Measurements from ENCODE around the gene CATSPERD.

CATSPERD gene

DNA sequence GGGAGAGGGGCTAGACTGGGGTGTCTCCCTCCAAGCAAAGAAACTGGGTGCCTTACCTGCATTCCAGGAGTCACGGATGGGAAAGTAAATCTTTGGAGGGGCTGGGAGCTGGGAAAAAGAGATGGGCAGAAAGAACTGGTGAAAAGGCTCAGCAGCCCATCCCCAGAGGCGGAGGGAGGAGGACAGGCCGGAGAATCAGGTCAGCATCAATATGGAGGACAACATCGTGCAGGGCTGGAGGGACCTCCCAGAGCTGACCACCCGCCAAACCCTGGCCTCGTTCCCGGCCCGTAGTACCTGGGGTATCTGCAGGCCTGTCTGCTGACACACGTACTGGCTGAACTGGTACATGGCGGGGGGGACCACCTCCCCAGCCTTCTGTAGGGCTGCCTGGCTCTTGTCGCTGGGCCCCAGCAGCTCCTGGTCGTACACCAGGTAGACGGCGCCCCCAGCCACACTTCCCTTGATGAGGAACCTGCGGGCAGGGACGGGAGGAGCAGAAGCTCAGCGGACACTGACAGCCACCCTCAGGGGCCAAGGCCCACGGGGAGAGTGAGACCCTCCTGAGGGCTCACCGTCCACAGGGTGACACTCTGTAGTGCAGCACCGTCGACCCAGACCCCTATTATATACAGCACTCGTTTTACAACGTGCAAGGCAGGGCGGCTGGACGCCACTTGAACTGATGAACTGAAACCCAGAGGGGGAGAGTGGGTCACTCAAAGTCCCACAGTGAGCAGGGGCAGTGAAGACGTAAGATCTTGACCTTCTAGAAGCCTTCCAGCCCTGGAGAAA lies 41.0 kb upstream of the CATSPERD start:
- FAIRE-seq (no peak), DNase-seq (ENCODE audit: insufficient read length) (no peak)
- TF ChIP-seq TAF1 (IDR thresholded peaks at IDR 0.05; ENCODE audit: borderline replicate concordance, low read depth, low read length) (no peak), POLR2A (IDR thresholded peaks at IDR 0.05; ENCODE audit: low read depth, low read length) (no peak), POLR2AphosphoS5 (IDR thresholded peaks at IDR 0.05; ENCODE audit: low read depth, low read length) (0 out of 2 replicates have a peak, but pooled peaks have one; percentile 20)

GRCh38 chr19:5680084-5680436 lies 40.4 kb upstream of the CATSPERD start:
- FAIRE-seq (no peak), DNase-seq (ENCODE audit: insufficient read length) (no peak)
- TF ChIP-seq POLR2AphosphoS5 (IDR thresholded peaks at IDR 0.05; ENCODE audit: low read depth, low read length) (no peak; the same call in 1 of the 2 replicates), POLR2A (IDR thresholded peaks at IDR 0.05; ENCODE audit: low read depth, low read length) (no peak), TAF1 (IDR thresholded peaks at IDR 0.05; ENCODE audit: borderline replicate concordance, low read depth, low read length) (no peak)

DNA sequence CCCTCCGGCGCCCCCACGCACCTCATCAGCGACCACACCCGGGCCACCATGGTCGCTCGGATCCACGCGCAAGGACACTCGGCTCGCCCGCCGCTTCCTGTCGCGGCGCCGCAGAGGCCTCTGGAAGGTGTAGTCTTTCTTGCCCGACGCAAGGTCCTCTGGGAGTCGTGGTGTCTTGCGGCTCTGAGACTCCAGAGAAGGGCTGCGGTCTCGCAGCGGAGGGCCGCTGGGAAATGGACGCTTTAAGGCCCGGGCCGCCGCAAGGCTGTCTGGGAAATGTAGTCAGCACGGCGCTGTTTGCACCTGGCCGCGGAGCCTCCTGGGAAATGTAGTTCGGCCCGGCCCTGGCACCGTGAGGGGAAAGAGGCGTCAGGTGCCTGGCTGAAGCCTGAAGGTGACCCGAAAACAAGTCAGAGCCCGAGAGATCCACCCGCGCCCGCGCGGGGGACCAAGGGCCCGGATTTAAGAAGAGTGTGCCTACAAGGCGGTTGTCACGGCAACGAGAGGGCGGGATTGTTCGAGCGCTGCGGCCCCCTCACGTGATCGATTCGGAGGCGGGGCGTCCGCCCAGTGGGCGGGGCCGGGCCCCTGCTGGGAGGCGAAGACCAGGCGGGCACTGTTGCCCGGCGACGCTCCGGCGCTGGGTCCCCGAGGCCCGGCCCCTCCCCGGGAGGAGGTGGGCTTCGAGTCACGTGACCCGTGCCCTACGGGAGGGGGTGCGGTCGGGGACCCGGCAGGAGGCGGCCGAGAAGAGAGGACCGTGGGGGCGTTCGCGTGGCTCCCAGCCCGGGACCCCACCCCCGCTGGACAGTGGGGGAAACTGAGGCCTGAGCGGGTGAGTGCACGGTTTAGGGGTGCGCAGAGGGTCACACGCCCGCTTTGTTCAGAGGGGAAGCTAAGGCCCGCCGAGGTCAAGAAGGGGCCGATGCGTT lies 39.7 kb upstream of the CATSPERD start, which contains the start of the genes HSD11B1L and MICOS13:
TSS of gene HSD11B1L (plus strand) at position 591 of the 932 bp plus-strand sequence. CDS start 3,806 bp downstream, outside the sequence.
TSS of gene MICOS13 (minus strand) at position 80 of the 932 bp plus-strand sequence. CDS start at position 50, 30 bp downstream.
- peak; percentile 99 for FAIRE-seq
- DNase-seq (ENCODE audit: insufficient read length), result peak; percentile 98
- TF ChIP-seq POLR2AphosphoS5 (IDR thresholded peaks at IDR 0.05; ENCODE audit: low read depth, low read length) (peak; percentile 64), POLR2A (IDR thresholded peaks at IDR 0.05; ENCODE audit: low read depth, low read length) (peak; percentile 85), TAF1 (IDR thresholded peaks at IDR 0.05; ENCODE audit: borderline replicate concordance, low read depth, low read length) (0 out of 2 replicates have a peak, but pooled peaks have one; percentile 46)

GRCh38 chr19:5681391-5682106 lies 38.9 kb upstream of the CATSPERD start:
- FAIRE-seq, result peak; percentile 27
- TF ChIP-seq POLR2A (IDR thresholded peaks at IDR 0.05; ENCODE audit: low read depth, low read length) (no peak), POLR2AphosphoS5 (IDR thresholded peaks at IDR 0.05; ENCODE audit: low read depth, low read length) (no peak), TAF1 (IDR thresholded peaks at IDR 0.05; ENCODE audit: borderline replicate concordance, low read depth, low read length) (no peak)
- no peak for DNase-seq (ENCODE audit: insufficient read length)

DNA sequence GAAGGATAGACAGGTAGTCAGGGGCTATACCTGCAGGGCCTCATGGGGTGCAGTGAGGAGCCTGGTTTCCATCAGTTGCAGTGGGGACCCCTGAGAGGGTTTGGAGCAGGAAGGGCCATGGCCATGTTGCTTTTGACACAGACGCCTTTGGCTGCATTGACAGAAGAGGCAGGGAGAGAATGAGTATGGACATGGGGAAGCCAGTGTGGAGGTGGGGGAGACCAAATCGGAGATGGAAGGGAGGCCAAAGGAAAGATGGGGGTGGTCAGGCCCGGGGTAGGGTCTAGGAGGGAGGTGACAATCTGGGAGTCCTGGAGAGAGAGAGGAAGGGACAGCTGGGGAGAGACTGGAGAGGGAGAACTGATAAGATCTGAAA lies 38.3 kb upstream of the CATSPERD start:
- no peak for FAIRE-seq
- TF ChIP-seq POLR2AphosphoS5 (IDR thresholded peaks at IDR 0.05; ENCODE audit: low read depth, low read length), result no peak
- no peak for DNase-seq (ENCODE audit: insufficient read length)

- no peak for DNase-seq (ENCODE audit: insufficient read length)
- TF ChIP-seq POLR2AphosphoS5 (IDR thresholded peaks at IDR 0.05; ENCODE audit: low read depth, low read length) (no peak), POLR2A (IDR thresholded peaks at IDR 0.05; ENCODE audit: low read depth, low read length) (no peak), TAF1 (IDR thresholded peaks at IDR 0.05; ENCODE audit: borderline replicate concordance, low read depth, low read length) (no peak)
- no peak for FAIRE-seq
Observed at GRCh38 chr19:5683177-5683886, 37.1 kb upstream of the CATSPERD start.

GRCh38 chr19:5684694-5685430 lies 35.6 kb upstream of the CATSPERD start:
- FAIRE-seq, result no peak
- TF ChIP-seq POLR2A (IDR thresholded peaks at IDR 0.05; ENCODE audit: low read depth, low read length) (no peak), TAF1 (IDR thresholded peaks at IDR 0.05; ENCODE audit: borderline replicate concordance, low read depth, low read length) (no peak), POLR2AphosphoS5 (IDR thresholded peaks at IDR 0.05; ENCODE audit: low read depth, low read length) (no peak)

GRCh38 chr19:5686326-5686646 lies 34.2 kb upstream of the CATSPERD start:
- DNase-seq (ENCODE audit: insufficient read length), result no peak
- TF ChIP-seq POLR2A (IDR thresholded peaks at IDR 0.05; ENCODE audit: low read depth, low read length), result no peak
- TF ChIP-seq POLR2AphosphoS5 (IDR thresholded peaks at IDR 0.05; ENCODE audit: low read depth, low read length), result no peak
- TF ChIP-seq TAF1 (IDR thresholded peaks at IDR 0.05; ENCODE audit: borderline replicate concordance, low read depth, low read length), result no peak
- FAIRE-seq, result no peak

More at GRCh38 chr19:5684694-5685430, 35.6 kb upstream of the CATSPERD start:
- no peak for DNase-seq (ENCODE audit: insufficient read length)

- FAIRE-seq, result peak; percentile 95
- peak; percentile 93 for DNase-seq (ENCODE audit: insufficient read length)
- no peak for TF ChIP-seq TAF1 (IDR thresholded peaks at IDR 0.05; ENCODE audit: borderline replicate concordance, low read depth, low read length)
- peak; percentile 60; the same call in 1 of the 2 replicates for TF ChIP-seq POLR2A (IDR thresholded peaks at IDR 0.05; ENCODE audit: low read depth, low read length)
Observed at GRCh38 chr19:5686647-5687359, 33.6 kb upstream of the CATSPERD start.

All from GM12892 (cell line).